GM18499 (cell line): ENCODE data around the gene ALDH3B2.
"Not testable (repeated sequence)": the region's sequence is repeated elsewhere in the genome, so short reads cannot be mapped to it uniquely, and the experiment has no call there.

ENCODE experiments used
- ATAC-seq: cut with Tn5 transposase; IDR thresholded peaks from one replicate; pipeline ENCODE4 v1.9.1; 2021; ENCODE audit warnings: moderate number of reproducible peaks; ENCODE audit not compliant: insufficient read depth, unreplicated experiment

The ALDH3B2 gene

GRCh38 chr11:67632175-67632981 is 42.0 kb downstream of the ALDH3B2 start:
- ATAC-seq, result no peak

- ATAC-seq, result no peak
Observed at GRCh38 chr11:67631853-67632174, 42.6 kb downstream of the ALDH3B2 start.

- no peak for ATAC-seq
Observed at GRCh38 chr11:67631411-67631810, 43.0 kb downstream of the ALDH3B2 start.

- no peak for ATAC-seq
Observed at GRCh38 chr11:67630943-67631331, 43.5 kb downstream of the ALDH3B2 start.

- ATAC-seq, result peak; percentile 30
Observed at GRCh38 chr11:67630228-67630942, 44.0 kb downstream of the ALDH3B2 start.

GRCh38 chr11:67629386-67630227 is 44.8 kb downstream of the ALDH3B2 start, which contains the start of gene NUDT8:
Gene NUDT8 (minus strand): TSS chr11:67629937. CDS start chr11:67629911, 26 bp downstream.
- peak; percentile 29 for ATAC-seq

GRCh38 chr11:67628710-67629385 is 45.6 kb downstream of the ALDH3B2 start:
- ATAC-seq, result no peak

- no peak for ATAC-seq
Observed at GRCh38 chr11:67627812-67628624, 46.4 kb downstream of the ALDH3B2 start.

GRCh38 chr11:67627441-67627811 is 47.0 kb downstream of the ALDH3B2 start:
- no peak for ATAC-seq

- ATAC-seq, result no peak
Observed at GRCh38 chr11:67626970-67627369, 47.5 kb downstream of the ALDH3B2 start.

GRCh38 chr11:67626131-67626833 is 48.1 kb downstream of the ALDH3B2 start:
- ATAC-seq, result not testable (repeated sequence)

GRCh38 chr11:67623795-67624194 is 50.6 kb downstream of the ALDH3B2 start:
- ATAC-seq, result not testable (repeated sequence)

GRCh38 chr11:67622905-67623304 is 51.5 kb downstream of the ALDH3B2 start:
- ATAC-seq, result not testable (repeated sequence)

GRCh38 chr11:67621928-67622327 is 52.5 kb downstream of the ALDH3B2 start:
- not testable (repeated sequence) for ATAC-seq

- ATAC-seq, result not testable (repeated sequence)
Observed at GRCh38 chr11:67620621-67621020, 53.8 kb downstream of the ALDH3B2 start.

- not testable (repeated sequence) for ATAC-seq
Observed at GRCh38 chr11:67619683-67620618, 54.5 kb downstream of the ALDH3B2 start.

- not testable (repeated sequence) for ATAC-seq
Observed at GRCh38 chr11:67618901-67619659, 55.3 kb downstream of the ALDH3B2 start.
